ENCODE measurements around the gene GIGYF2.

Gene GIGYF2

GRCh38 chr2:232893834-232894233 is 196.7 kb downstream of the GIGYF2 start:
- Histone ChIP-seq H3K27ac (no peak overlapping the region), H3K27me3 (peaks cover 0 to 24% of the 10 kb centered on the region in 2 donors), H3K9me3 (no peaks in the 10 kb centered on the region), H3K36me3 (no peaks in the 10 kb centered on the region), H3K4me3 (no peak overlapping the region), H3K4me1 (no peaks in the 10 kb centered on the region)
- intact Hi-C loops (cut with DNase I; ENCODE audit: low total_unique reads), result no loop called here
- TF ChIP-seq CTCF (IDR thresholded peaks at IDR 0.05), result no peak
- peak in 1 of 2 donors; percentile 60 for DNase-seq

GRCh38 chr2:232894251-232894650 is 197.1 kb downstream of the GIGYF2 start:
- peaks cover 0 to 24% of the 10 kb centered on the region in 2 donors for H3K27me3 ChIP-seq
- TF ChIP-seq CTCF (IDR thresholded peaks at IDR 0.05), result no peak
- no peak overlapping the region for H3K4me3 ChIP-seq
- peak; percentile 15 to 29 for DNase-seq
- H3K4me1 ChIP-seq, result no peaks in the 10 kb centered on the region
- intact Hi-C loops (cut with DNase I; ENCODE audit: low total_unique reads), result no loop called here
- no peaks in the 10 kb centered on the region for H3K36me3 ChIP-seq
- no peak overlapping the region for H3K27ac ChIP-seq
- H3K9me3 ChIP-seq, result no peaks in the 10 kb centered on the region

- Histone ChIP-seq H3K36me3 (no peaks in the 10 kb centered on the region), H3K27ac (no peak overlapping the region), H3K9me3 (no peaks in the 10 kb centered on the region), H3K4me3 (no peak overlapping the region), H3K27me3 (peaks cover 0 to 22% of the 10 kb centered on the region in 2 donors), H3K4me1 (no peaks in the 10 kb centered on the region)
- TF ChIP-seq CTCF (IDR thresholded peaks at IDR 0.05), result no peak
- DNase-seq, result peak; percentile 6 to 41
- intact Hi-C loops (cut with DNase I; ENCODE audit: low total_unique reads), result no loop called here
These were observed 197.6 kb downstream of the GIGYF2 start for GRCh38 chr2:232894746-232895145.

GRCh38 chr2:232896111-232896510 is 199.0 kb downstream of the GIGYF2 start:
- TF ChIP-seq CTCF (IDR thresholded peaks at IDR 0.05), result no peak
- H3K27ac ChIP-seq, result no peak overlapping the region
- intact Hi-C loops (cut with DNase I; ENCODE audit: low total_unique reads), result no loop called here
- no peak overlapping the region for H3K4me3 ChIP-seq
- no peaks in the 10 kb centered on the region for H3K4me1 ChIP-seq
- peak in 1 of 2 donors; percentile 13 for DNase-seq
- H3K9me3 ChIP-seq, result no peaks in the 10 kb centered on the region
- H3K36me3 ChIP-seq, result no peaks in the 10 kb centered on the region
- H3K27me3 ChIP-seq, result peaks cover 0 to 13% of the 10 kb centered on the region in 2 donors

- intact Hi-C loops (cut with DNase I; ENCODE audit: low total_unique reads), result no loop called here
- peak; percentile 15 to 21 for DNase-seq
- H3K27ac ChIP-seq, result no peak overlapping the region
- TF ChIP-seq CTCF (IDR thresholded peaks at IDR 0.05), result no peak
- peaks cover 0 to 16% of the 10 kb centered on the region in 2 donors for H3K27me3 ChIP-seq
- no peaks in the 10 kb centered on the region for H3K9me3 ChIP-seq
- no peaks in the 10 kb centered on the region for H3K36me3 ChIP-seq
- no peaks in the 10 kb centered on the region for H3K4me1 ChIP-seq
- H3K4me3 ChIP-seq, result no peak overlapping the region
These were observed 199.8 kb downstream of the GIGYF2 start for GRCh38 chr2:232896720-232897597.
